Glutamatergic neuron (in vitro differentiated cells): ENCODE data around the gene SLC2A10. TPM values are rescaled to one million over a fixed set of nuclear protein-coding genes. Genes with fewer than 3 reads are reported as not detected.

Experiments used
- DNase-seq: peaks from one replicate; pipeline ENCODE4 v3.0.0; 2022
- H3K27ac Mint-ChIP-seq: one replicate; pipeline ENCODE4 v1.8.0; 2020; ENCODE audit warnings: mild to moderate bottlenecking, mixed read lengths, inconsistent platforms; ENCODE audit not compliant: unreplicated experiment
- H3K27me3 Mint-ChIP-seq: one replicate; pipeline ENCODE4 v1.8.0; 2020; ENCODE audit warnings: mild to moderate bottlenecking, moderate library complexity, mixed read lengths, inconsistent platforms; ENCODE audit not compliant: unreplicated experiment
- H3K36me3 Mint-ChIP-seq: one replicate; pipeline ENCODE4 v1.8.0; 2020; ENCODE audit warnings: mild to moderate bottlenecking, mixed read lengths, inconsistent platforms; ENCODE audit not compliant: unreplicated experiment
- H3K4me1 Mint-ChIP-seq: one replicate; pipeline ENCODE4 v1.8.0; 2020; ENCODE audit warnings: mild to moderate bottlenecking, low read depth, mixed read lengths, inconsistent platforms; ENCODE audit not compliant: unreplicated experiment
- H3K4me3 Mint-ChIP-seq: one replicate; pipeline ENCODE4 v1.8.0; 2020; ENCODE audit warnings: mild to moderate bottlenecking, mixed read lengths, inconsistent platforms; ENCODE audit not compliant: unreplicated experiment
- H3K9me3 Mint-ChIP-seq: one replicate; pipeline ENCODE4 v1.8.0; 2020; ENCODE audit warnings: mild to moderate bottlenecking, moderate library complexity, mixed read lengths, inconsistent platforms; ENCODE audit not compliant: unreplicated experiment
- total RNA-seq: library from RNA; stranded (reverse); fragmentation: NEBNext Ultra II Directional; extraction: Animal tissue kit (Norgen Biotek cat#: 25700); gene quantifications from one replicate; pipeline ENCODE4 v1.2.1, GENCODE V29; 2021; ENCODE audit not compliant: unreplicated experiment
- TF ChIP-seq, protein P1 (sequence below): fragments of 200-600 bp; sonication (generic); IDR thresholded peaks from one replicate; pipeline ENCODE4 v1.5.0; 2021; ENCODE audit not compliant: partially characterized antibody, unreplicated experiment

The SLC2A10 gene
- total RNA-seq, 1 donor from 2014 or later: 0.37 TPM

DNA sequence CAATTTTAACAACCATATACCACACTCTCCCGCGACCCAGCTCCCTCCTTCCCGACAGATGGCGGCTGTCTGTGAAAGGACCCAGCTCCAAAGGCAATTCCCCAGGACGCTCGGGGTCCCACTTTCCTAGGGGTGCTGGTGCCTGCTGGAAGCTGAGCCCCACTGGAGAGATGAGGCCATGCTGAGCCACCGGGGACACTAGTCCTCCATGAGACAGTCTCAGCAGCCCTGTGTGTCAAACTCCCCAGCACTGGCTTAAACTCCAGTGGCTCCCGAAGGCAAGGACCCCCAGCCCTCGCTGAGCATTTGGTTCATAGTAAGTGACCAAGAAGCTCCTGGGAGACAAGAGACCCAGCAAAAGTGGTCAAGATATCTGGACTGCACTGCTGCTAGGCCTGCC lies 52.1 kb downstream of the SLC2A10 start:
- TF ChIP-seq, protein P1, sequence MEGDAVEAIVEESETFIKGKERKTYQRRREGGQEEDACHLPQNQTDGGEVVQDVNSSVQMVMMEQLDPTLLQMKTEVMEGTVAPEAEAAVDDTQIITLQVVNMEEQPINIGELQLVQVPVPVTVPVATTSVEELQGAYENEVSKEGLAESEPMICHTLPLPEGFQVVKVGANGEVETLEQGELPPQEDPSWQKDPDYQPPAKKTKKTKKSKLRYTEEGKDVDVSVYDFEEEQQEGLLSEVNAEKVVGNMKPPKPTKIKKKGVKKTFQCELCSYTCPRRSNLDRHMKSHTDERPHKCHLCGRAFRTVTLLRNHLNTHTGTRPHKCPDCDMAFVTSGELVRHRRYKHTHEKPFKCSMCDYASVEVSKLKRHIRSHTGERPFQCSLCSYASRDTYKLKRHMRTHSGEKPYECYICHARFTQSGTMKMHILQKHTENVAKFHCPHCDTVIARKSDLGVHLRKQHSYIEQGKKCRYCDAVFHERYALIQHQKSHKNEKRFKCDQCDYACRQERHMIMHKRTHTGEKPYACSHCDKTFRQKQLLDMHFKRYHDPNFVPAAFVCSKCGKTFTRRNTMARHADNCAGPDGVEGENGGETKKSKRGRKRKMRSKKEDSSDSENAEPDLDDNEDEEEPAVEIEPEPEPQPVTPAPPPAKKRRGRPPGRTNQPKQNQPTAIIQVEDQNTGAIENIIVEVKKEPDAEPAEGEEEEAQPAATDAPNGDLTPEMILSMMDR: no peak
- Mint-ChIP-seq H3K4me1 (peaks cover 21% of the 10 kb centered on the region), H3K36me3 (no peaks in the 10 kb centered on the region), H3K4me3 (no peak overlapping the region), H3K9me3 (peaks cover 2% of the 10 kb centered on the region), H3K27ac (no peak overlapping the region), H3K27me3 (peaks cover 7% of the 10 kb centered on the region)
- DNase-seq: no peak

DNA sequence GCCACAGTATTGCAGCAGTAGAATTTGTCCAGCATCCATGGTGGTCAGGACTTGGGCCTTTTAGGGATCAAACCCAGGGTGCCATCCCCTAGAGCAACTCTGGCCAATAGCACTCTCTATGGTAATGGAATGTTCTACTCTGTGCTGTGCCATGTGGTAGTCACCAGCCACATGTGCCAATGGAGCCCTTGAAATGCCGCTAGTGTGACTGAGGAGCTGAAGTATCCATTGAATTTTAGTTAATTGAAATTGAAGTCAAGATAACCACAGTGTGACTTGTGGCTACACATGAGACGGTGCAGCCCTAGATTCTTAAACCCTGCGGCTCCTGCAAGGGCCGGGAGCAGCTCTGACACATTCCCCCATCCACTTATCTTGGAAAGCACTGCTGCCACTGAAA lies 54.6 kb downstream of the SLC2A10 start:
- Mint-ChIP-seq H3K4me1 (peaks cover 13% of the 10 kb centered on the region), H3K27me3 (peaks cover 6% of the 10 kb centered on the region), H3K36me3 (no peaks in the 10 kb centered on the region), H3K4me3 (no peak overlapping the region), H3K9me3 (no peaks in the 10 kb centered on the region), H3K27ac (no peak overlapping the region)
- no peak for DNase-seq
- TF ChIP-seq, protein P1: no peak

GRCh38 chr20:46765506-46766120 lies 56.2 kb downstream of the SLC2A10 start:
- no peak for DNase-seq
- peaks cover 7% of the 10 kb centered on the region for H3K4me1 Mint-ChIP-seq
- peaks cover 2% of the 10 kb centered on the region for H3K9me3 Mint-ChIP-seq
- TF ChIP-seq, protein P1: no peak
- H3K27me3 Mint-ChIP-seq: peaks cover 6% of the 10 kb centered on the region
- H3K27ac Mint-ChIP-seq: no peak overlapping the region
- H3K36me3 Mint-ChIP-seq: peaks cover 4% of the 10 kb centered on the region
- no peak overlapping the region for H3K4me3 Mint-ChIP-seq

DNA sequence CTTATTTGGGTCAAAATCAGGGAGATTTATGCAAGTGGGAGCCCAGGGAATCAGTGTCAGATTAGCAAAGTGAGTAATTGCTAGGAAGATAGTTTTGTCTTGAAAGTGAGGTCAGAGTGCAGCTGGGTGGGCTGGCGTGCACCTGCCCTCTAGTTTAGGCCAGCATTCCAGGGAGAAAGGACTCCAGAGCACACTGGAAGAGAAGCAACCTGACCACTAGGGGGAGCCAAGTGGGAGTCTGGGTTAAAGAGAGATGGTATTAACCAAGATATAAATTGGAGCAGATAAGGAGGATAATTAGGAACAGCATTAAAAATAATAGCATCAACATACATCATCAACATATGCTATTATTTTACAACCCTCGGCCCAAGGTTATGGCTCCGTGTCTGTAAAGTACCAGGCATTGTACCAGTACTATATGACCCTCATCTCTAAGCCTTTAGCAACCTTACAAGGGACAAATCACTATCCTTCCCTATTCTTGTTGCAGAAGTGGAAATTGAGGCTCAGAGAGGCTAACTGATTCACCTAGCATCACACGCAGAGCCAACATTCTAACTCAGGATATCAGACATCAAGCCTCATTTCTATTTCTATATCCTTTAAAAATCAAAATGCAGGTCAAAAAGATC lies 57.8 kb downstream of the SLC2A10 start:
- Mint-ChIP-seq H3K4me1 (peaks cover 3% of the 10 kb centered on the region), H3K9me3 (peaks cover 3% of the 10 kb centered on the region), H3K27ac (no peak overlapping the region), H3K36me3 (peaks cover 6% of the 10 kb centered on the region), H3K4me3 (no peak overlapping the region), H3K27me3 (peaks cover 6% of the 10 kb centered on the region)
- TF ChIP-seq, protein P1: peak; percentile 84
- DNase-seq: peak; percentile 40
